GM23338 (cell line): ENCODE data around the gene TMEM273. TPM values are rescaled to one million over a fixed set of nuclear protein-coding genes. Genes with fewer than 3 reads are reported as not detected.

Experiments used
- ATAC-seq: fragments of 200-7000 bp; cut with Tn5 transposase; 3 replicates; pipeline ENCODE4 v1.9.1; 2020
- DNase-seq: peaks from one replicate; pipeline ENCODE4 v3.0.0-alpha.2; 2015; ENCODE audit warnings: low spot score
- H2AFZ ChIP-seq: fragments of 200-600 bp; sonication (generic); 2 replicates; pipeline ENCODE4 v1.8.0; 2016; ENCODE audit warnings: antibody characterized with exemption, mild to moderate bottlenecking, moderate library complexity
- H3F3A ChIP-seq: fragments of 200-600 bp; sonication (generic); replicated peaks from 2 replicates; pipeline ENCODE4 v1.8.0; 2017; ENCODE audit warnings: antibody characterized with exemption, mixed run types, low read depth
- H3K27ac ChIP-seq: fragments of 200-600 bp; sonication (generic); 2 replicates; pipeline ENCODE4 v1.6.1; 2016; ENCODE audit warnings: low read depth
- H3K27me3 ChIP-seq: fragments of 200-600 bp; sonication (generic); 2 replicates; pipeline ENCODE4 v1.8.0; 2016; ENCODE audit warnings: mild to moderate bottlenecking, mixed run types, moderate library complexity; ENCODE audit not compliant: insufficient read depth
- H3K36me3 ChIP-seq: fragments of 200-600 bp; sonication (generic); 2 replicates; pipeline ENCODE4 v1.8.0; 2016; ENCODE audit warnings: mild to moderate bottlenecking; ENCODE audit not compliant: insufficient read depth
- H3K4me1 ChIP-seq: fragments of 200-600 bp; sonication (generic); 2 replicates; pipeline ENCODE4 v1.8.0; 2016; ENCODE audit warnings: mild to moderate bottlenecking, moderate library complexity; ENCODE audit not compliant: insufficient read depth
- H3K4me2 ChIP-seq: fragments of 200-600 bp; sonication (generic); 2 replicates; pipeline ENCODE4 v1.7.1; 2017; ENCODE audit warnings: mixed run types
- H3K4me3 ChIP-seq: fragments of 200-600 bp; sonication (generic); 2 replicates; pipeline ENCODE4 v1.6.1; 2016; ENCODE audit warnings: mixed run types
- H3K79me2 ChIP-seq: fragments of 200-600 bp; sonication (generic); replicated peaks from 2 replicates; pipeline ENCODE4 v1.8.0; 2017; ENCODE audit warnings: mild to moderate bottlenecking; ENCODE audit not compliant: insufficient read depth
- H3K9me2 ChIP-seq: fragments of 200-600 bp; sonication (generic); 2 replicates; pipeline ENCODE4 v1.8.0; 2017; ENCODE audit not compliant: insufficient read depth
- H4K20me1 ChIP-seq: fragments of 200-600 bp; sonication (generic); replicated peaks from 2 replicates; pipeline ENCODE4 v1.8.0; 2017; ENCODE audit warnings: mild to moderate bottlenecking; ENCODE audit not compliant: insufficient read depth
- H3K27ac Mint-ChIP-seq: 2 replicates; pipeline ENCODE4 v1.8.0; 2020; ENCODE audit warnings: inconsistent platforms, mild to moderate bottlenecking, moderate library complexity, mixed read lengths
- H3K27me3 Mint-ChIP-seq: 3 replicates; pipeline ENCODE4 v1.8.0; 2022; ENCODE audit warnings: low read depth, mild to moderate bottlenecking, moderate library complexity, mixed read lengths, inconsistent platforms; ENCODE audit not compliant: insufficient read depth, poor library complexity
- H3K36me3 Mint-ChIP-seq: 3 replicates; pipeline ENCODE4 v1.8.0; 2021; ENCODE audit warnings: low read depth, mild to moderate bottlenecking, inconsistent platforms, moderate library complexity, mixed read lengths
- H3K4me1 Mint-ChIP-seq: 3 replicates; pipeline ENCODE4 v1.8.0; 2020; ENCODE audit warnings: mild to moderate bottlenecking, inconsistent platforms, mixed read lengths
- H3K4me3 Mint-ChIP-seq: 3 replicates; pipeline ENCODE4 v1.8.0; 2021; ENCODE audit warnings: moderate library complexity, mild to moderate bottlenecking, inconsistent platforms, mixed read lengths
- H3K9me3 Mint-ChIP-seq: 3 replicates; pipeline ENCODE4 v1.8.0; 2020; ENCODE audit warnings: moderate library complexity, mild to moderate bottlenecking, inconsistent platforms, mixed read lengths
- CREB1 ChIP-seq: fragments of 250-450 bp; sonication (Bioruptor Pico); IDR thresholded peaks from 2 replicates; pipeline ENCODE4 v1.5.0; 2020; ENCODE audit warnings: low read depth, mild to moderate bottlenecking, moderate library complexity
- CTCF ChIP-seq, 2 experiments: fragments of 200-600 bp in 1 of 2; sonication (generic) in 1 of 2; conservative IDR thresholded peaks; 2 replicates each; pipeline versions ENCODE4 v1.5.1 to v1.6.1; 2016 to 2017; ENCODE audit warnings: antibody characterized with exemption in 2 of 2, low read depth in 2 of 2, mild to moderate bottlenecking in 2 of 2, moderate library complexity in 1 of 2
- ETS1 ChIP-seq: IDR thresholded peaks from 2 replicates; pipeline ENCODE4 v1.6.1; 2016; ENCODE audit warnings: antibody characterized with exemption
- EZH2 ChIP-seq: fragments of 200-600 bp; sonication (generic); IDR thresholded peaks from one replicate; pipeline ENCODE4 v1.8.0; 2017; ENCODE audit warnings: antibody characterized with exemption, mild to moderate bottlenecking, low read depth; ENCODE audit not compliant: unreplicated experiment
- EZH2phosphoT487 ChIP-seq: fragments of 200-600 bp; sonication (generic); IDR thresholded peaks from one replicate; pipeline ENCODE4 v1.8.1; 2018; ENCODE audit warnings: antibody characterized with exemption; ENCODE audit not compliant: unreplicated experiment
- JUNB ChIP-seq: IDR thresholded peaks from one replicate; pipeline ENCODE4 v1.6.1; 2016; ENCODE audit warnings: antibody characterized with exemption; ENCODE audit not compliant: unreplicated experiment
- NANOG ChIP-seq: IDR thresholded peaks from 2 replicates; pipeline ENCODE4 v1.6.1; 2016; ENCODE audit warnings: antibody characterized with exemption, borderline replicate concordance
- POLR2AphosphoS5 ChIP-seq: IDR thresholded peaks from 2 replicates; pipeline ENCODE4 v1.6.1; 2016; ENCODE audit warnings: antibody characterized with exemption, low read depth
- REST ChIP-seq: IDR thresholded peaks from one replicate; pipeline ENCODE4 v1.6.1; 2018; ENCODE audit warnings: antibody characterized with exemption; ENCODE audit not compliant: unreplicated experiment
- STAT1 ChIP-seq: IDR thresholded peaks from one replicate; pipeline ENCODE4 v1.6.1; 2016; ENCODE audit warnings: antibody characterized with exemption; ENCODE audit not compliant: unreplicated experiment
- ZNF114 ChIP-seq: fragments of 250-450 bp; sonication (Bioruptor Pico); IDR thresholded peaks from 2 replicates; pipeline ENCODE4 v1.5.0; 2020; ENCODE audit warnings: mild to moderate bottlenecking, moderate library complexity
- ZNF331 ChIP-seq: fragments of 250-450 bp; sonication (Bioruptor Pico); IDR thresholded peaks from 2 replicates; pipeline ENCODE4 v1.5.0; 2020; ENCODE audit warnings: low read depth, mild to moderate bottlenecking, moderate library complexity
- ZNF462 ChIP-seq: fragments of 250-450 bp; sonication (Bioruptor Pico); IDR thresholded peaks from 2 replicates; pipeline ENCODE4 v1.5.0; 2020; ENCODE audit warnings: mild to moderate bottlenecking, moderate library complexity
- polyA plus RNA-seq: library from polyadenylated mRNA; unstranded; fragments of >200 nt; fragmentation: Nextera tagmentation; extraction: Ambion mirVana; gene quantifications from 2 replicates; pipeline ENCODE4 v1.2.1, GENCODE V29; 2016
- total RNA-seq: library from RNA; depleted of rRNA; stranded (reverse); fragments of >200 nt; shearing (Covaris generic); gene quantifications from 2 replicates; pipeline ENCODE4 v1.2.3, GENCODE V29; 2014

The TMEM273 gene
- total and polyA plus RNA-seq, 2 experiments from 2014 or later = not detected

GRCh38 chr10:49152663-49153062, 35.5 kb downstream of the TMEM273 start:
- Histone ChIP-seq H2AFZ (no peak overlapping the region), H3K79me2 (no peaks in the 10 kb centered on the region), H3K4me1 (peaks cover 6% of the 10 kb centered on the region; the same call in 1 of the 2 replicates), H3K4me3 (no peak overlapping the region), H3K27ac (no peak overlapping the region), H3K36me3 (no peaks in the 10 kb centered on the region), H4K20me1 (no peaks in the 10 kb centered on the region), H3F3A (no peaks in the 10 kb centered on the region), H3K27me3 (no peaks in the 10 kb centered on the region), H3K4me2 (no peak overlapping the region), H3K9me2 (peaks cover 21% of the 10 kb centered on the region; the same call in 1 of the 2 replicates)
- ATAC-seq (no peak), DNase-seq (no peak)
- H3K9me3 Mint-ChIP-seq = peaks cover 9% of the 10 kb centered on the region
- H3K36me3 Mint-ChIP-seq = peaks cover 6% of the 10 kb centered on the region; the same call in 2 of the 3 replicates
- TF ChIP-seq ETS1 (no peak), JUNB (no peak), EZH2 (no peak), ZNF114 (CRISPR knock-in tag) (no peak), POLR2AphosphoS5 (no peak), REST (no peak), NANOG (no peak), STAT1 (no peak), EZH2phosphoT487 (no peak), ZNF462 (CRISPR knock-in tag) (no peak), ZNF331 (CRISPR knock-in tag) (no peak), CTCF (conservative IDR thresholded peaks at IDR 0.05; ENCODE audit: low read depth in 2 of 2) (no peak), CREB1 (no peak)
- no peak overlapping the region for H3K4me3 Mint-ChIP-seq
- peaks cover 2% of the 10 kb centered on the region for H3K27me3 Mint-ChIP-seq
- peaks cover 5% of the 10 kb centered on the region for H3K4me1 Mint-ChIP-seq
- H3K27ac Mint-ChIP-seq = no peak overlapping the region
